Nucleus accumbens (tissue), 56 donors: Measurements from ENCODE around the gene CAMK2N1.

Source experiments
- DNase-seq, 56 donors: peaks; one replicate each; lab custom pipeline; 2025; lab: John Stamatoyannopoulos, UW

The CAMK2N1 gene

GRCh38 chr1:20480243-20480944 lies 5.6 kb downstream of the CAMK2N1 start:
- peak in 45 of 56 donors; percentile 11 to 90 (median 58) for DNase-seq

GRCh38 chr1:20479840-20480239 lies 6.2 kb downstream of the CAMK2N1 start:
- peak in 1 of 56 donors; percentile 51 for DNase-seq

- no peak for DNase-seq
Observed at GRCh38 chr1:20478057-20478635, 7.9 kb downstream of the CAMK2N1 start.

GRCh38 chr1:20477348-20478056 lies 8.5 kb downstream of the CAMK2N1 start:
- peak in 12 of 56 donors; percentile 9 to 48 (median 22) for DNase-seq

DNA sequence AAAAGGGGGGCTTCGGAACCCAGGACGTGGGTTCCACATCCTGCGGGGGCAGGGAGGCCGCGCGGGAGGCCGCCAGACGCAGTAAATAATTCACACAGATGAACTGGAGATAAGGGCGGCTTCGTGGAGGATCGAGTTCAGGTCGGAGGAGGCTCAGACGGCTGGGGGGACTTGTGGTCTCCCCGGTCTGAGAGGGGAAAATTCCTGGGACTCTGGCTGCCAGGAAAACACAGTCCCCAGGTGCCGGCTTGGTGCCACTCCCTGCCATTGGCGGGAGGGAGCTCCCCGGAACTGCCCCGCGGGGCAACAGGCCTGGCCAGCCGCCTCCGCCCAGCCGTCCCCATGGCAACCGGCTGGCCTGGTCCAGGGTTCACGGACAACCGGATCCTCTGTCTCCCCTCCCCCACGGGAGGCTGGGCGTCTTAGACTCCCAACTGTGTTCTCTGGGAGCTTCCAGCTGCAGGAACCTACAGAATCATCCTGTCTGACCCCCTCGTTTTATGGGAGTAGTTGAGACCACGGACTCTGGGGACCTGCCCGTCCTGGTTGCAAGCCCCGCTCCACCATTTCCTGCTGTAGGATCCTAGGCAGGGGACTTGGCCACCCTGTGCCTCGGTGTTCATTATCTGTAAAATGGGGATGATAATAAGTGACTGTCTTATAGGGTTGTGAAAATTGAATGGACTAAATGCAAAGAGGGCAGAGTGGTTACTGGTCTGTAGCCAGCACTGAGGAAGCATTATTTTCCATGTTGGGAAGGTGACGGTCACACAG lies 9.6 kb downstream of the CAMK2N1 start:
- DNase-seq: peak in 37 of 56 donors; percentile 12 to 86 (median 54)

GRCh38 chr1:20474996-20475395 lies 11.0 kb downstream of the CAMK2N1 start:
- no peak for DNase-seq

DNA sequence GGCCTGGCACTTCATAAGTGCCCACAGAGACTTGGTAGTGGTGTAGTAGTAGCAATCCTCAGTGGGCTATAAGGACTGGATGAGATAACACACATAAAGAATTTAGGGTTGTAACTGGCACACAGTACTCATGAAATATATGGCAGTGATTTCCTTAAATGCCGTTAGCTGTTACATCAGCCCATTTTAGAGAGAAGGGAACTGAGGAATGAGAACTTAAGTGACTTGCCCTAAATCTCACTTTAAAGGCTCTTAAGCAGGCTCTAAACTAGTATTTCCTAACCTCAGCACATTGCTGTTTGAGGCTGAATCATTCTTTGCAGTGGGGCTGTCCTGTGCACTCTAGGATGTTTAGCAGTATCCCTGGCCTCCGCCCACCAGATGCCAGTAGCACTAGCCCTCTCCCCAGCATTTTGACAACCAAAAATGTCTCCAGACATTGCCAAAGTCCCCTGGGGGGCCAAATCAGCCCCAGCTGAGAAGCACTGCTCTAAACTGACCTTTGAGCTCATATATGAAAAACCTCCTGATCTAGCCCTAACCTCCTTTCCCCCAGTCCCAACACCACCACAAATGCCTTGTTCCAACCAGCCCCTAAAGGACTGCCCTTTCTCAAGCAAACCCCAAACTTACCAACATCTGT lies 11.6 kb downstream of the CAMK2N1 start:
- peak in 1 of 56 donors; percentile 13 for DNase-seq

- DNase-seq: no peak
Observed at GRCh38 chr1:20473894-20474293, 12.1 kb downstream of the CAMK2N1 start.

DNA sequence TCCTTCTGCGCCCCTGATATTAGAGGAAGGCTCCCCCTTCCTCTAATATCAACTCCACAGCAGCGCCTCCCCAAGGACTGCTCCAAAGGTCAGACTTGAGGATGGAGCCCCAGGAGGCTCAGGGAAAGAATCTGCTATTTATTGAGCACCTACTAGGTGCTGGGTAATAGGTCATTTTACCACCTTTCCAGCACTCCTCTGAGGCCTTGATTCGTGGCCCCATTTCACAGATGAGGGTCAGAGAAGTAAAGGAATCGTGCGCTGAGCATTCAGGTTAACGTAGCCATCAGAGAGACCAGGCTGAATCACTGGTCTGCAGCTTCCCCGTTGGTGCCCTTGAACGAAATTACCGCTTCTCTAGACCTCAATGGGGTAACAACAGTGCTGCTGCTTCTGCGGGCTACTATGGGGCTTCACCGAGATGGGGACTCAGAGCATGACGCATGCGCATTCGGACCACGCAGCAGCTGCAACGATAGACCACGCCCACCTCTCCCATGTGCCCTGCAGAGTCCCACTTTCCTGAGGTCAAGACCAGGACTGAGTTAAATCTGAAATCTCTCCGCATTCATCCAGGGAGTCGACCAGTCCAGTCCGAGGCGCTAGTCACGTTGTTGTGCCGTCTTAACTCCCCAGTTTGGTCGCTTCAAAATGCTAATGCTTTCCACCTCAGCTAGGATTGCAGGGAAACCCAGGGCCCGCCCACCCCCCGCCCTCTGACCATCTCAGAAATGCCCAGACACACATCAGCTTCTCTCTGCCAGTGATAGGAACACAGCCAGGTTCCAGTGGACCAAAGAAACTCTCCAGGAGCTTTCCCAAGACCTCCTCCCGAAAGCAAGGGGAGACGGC lies 12.9 kb downstream of the CAMK2N1 start:
- peak in 50 of 56 donors; percentile 9 to 81 (median 52) for DNase-seq

DNA sequence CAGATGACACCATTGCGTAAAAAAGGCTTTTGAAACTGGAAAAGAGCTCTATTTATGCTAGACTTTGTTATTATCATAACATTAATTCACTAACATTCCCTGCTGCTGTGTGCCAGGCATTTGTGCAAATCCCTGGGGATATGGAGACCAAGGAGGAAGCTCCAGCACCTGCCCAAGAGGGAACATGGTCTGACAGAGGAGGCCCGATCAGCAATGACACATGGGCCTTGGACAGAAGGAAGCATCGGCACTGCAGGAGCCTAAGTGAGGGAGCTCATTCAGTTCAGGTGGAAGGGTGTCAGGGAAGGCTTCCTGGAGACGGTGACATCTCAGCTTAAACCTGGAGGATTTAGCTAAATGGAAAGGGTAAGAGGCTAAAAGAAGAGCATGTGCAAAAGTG lies 13.9 kb downstream of the CAMK2N1 start:
- no peak for DNase-seq

- DNase-seq: peak in 28 of 56 donors; percentile 6 to 57 (median 30)
Observed at GRCh38 chr1:20470194-20470593, 15.8 kb downstream of the CAMK2N1 start.

DNA sequence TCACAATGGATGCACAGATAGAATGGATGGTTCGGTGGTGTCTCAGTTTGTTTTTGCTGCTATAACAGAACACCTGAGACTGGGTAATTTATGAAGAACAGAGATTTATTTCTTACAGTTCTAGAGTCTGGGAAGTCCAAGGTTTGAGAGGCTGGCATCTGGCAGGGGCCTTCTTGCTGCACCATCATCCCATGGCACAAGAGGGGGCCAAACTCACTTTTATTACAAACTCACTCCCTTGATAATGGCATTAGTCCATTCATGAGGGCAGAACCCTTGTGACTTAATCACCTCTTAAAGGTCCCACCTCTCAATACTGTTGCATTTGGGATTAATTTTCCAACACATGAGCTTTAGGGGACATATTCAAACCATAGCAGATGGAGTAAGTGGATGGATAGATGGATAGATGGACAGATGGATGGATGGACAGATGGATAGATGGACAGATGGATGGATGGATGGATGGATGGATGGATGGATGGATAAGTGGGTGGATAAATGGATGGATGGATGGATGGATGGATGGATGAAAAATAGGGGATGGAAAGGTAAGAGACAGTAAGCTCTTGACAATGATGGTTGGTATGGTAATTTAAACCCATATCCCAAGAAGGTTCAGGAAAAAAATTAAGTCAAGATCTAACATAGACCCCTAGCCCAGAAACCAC lies 16.5 kb downstream of the CAMK2N1 start:
- DNase-seq: no peak

DNA sequence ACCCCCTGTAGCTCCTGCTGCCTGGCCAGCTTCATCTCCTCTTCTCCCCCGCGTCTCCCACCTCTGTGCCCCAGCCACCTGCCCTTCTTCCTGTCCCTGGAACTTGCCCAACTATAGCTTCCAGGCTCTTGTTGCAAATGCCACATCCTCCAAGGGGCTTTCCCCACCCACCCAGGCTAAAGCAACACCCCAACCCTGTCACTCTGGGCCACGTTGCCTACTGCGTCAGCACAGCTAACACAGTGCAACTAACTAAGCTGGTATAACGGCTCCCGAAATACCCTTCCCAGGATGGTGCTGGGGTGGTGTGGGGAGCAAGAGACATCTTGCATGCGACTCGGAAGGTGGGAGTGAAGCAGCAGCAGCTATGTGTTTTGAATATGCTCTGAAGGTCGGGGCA lies 19.7 kb downstream of the CAMK2N1 start:
- DNase-seq: no peak

- no peak for DNase-seq
Observed at GRCh38 chr1:20465187-20465586, 20.8 kb downstream of the CAMK2N1 start.

DNA sequence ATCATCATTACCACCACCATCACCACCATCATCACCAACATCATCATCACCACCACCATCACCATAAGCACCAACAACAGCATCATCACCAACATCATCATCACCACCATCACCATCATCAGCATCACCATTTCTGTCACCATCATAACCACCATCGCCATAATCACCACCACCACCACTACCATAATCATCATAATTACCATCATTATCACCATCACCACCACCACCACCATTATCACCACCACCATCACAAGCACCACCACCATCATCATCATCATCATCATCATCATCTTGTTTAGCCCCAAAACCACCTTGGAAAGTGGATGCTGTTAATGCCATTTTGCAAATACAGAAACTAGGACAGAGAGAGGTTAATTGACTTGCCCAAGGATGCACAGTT lies 22.5 kb downstream of the CAMK2N1 start:
- no peak for DNase-seq

GRCh38 chr1:20462397-20462796 lies 23.6 kb downstream of the CAMK2N1 start:
- DNase-seq: peak in 42 of 56 donors; percentile 4 to 81 (median 48)

- no peak for DNase-seq
Observed at GRCh38 chr1:20458717-20459116, 27.3 kb downstream of the CAMK2N1 start.

DNA sequence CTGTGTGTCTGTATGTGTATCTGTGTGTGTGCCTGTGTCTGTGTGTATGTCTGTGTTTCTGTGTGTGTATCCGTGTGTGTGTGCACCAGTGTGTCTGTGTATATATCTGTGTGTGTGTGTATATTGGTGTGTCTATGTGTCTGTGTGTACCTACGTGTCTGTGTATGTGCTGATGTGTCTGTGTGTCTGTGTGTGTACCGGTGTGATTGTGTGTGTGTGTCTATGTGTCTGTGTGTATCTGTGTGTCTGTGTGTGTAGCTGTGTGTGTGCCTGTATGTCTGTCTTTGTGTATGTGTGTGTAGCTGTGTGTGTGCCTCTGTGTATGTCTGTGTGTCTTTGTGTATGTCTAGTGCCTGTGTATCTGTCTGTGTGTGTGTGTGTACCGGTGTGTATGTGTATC lies 32.0 kb downstream of the CAMK2N1 start:
- DNase-seq: no peak
